Neural cell (in vitro differentiated cells): Measurements from ENCODE around the gene RUFY4. TPM values are rescaled to one million over a fixed set of nuclear protein-coding genes. Genes with fewer than 3 reads are reported as not detected.

Experiments used
- H2AFZ ChIP-seq: fragments of 200-600, 300-800 bp; sonication (generic), shearing (Covaris generic); 2 replicates; pipeline ENCODE4 v1.6.0; 2014; ENCODE audit warnings: low read depth, mild to moderate bottlenecking, antibody characterized with exemption, low read length, moderate library complexity
- H3F3A ChIP-seq: fragments of 200-600 bp; shearing (Covaris generic); 2 replicates; pipeline ENCODE4 v1.6.1; 2016; ENCODE audit warnings: mild to moderate bottlenecking, moderate library complexity, mixed read lengths, antibody characterized with exemption, low read length; ENCODE audit not compliant: insufficient read depth, poor library complexity, severe bottlenecking
- H3K27ac ChIP-seq: fragments of 200-600, 300-800 bp; sonication (generic), shearing (Covaris generic); 2 replicates; pipeline ENCODE4 v1.5.1; 2014; ENCODE audit warnings: mild to moderate bottlenecking, low read length, moderate library complexity
- H3K27me3 ChIP-seq: fragments of 300-800, 200-600 bp; sonication (generic), shearing (Covaris generic); 2 replicates; pipeline ENCODE4 v1.6.0; 2014; ENCODE audit warnings: mild to moderate bottlenecking, low read depth, low read length, moderate library complexity; ENCODE audit not compliant: insufficient read depth
- H3K36me3 ChIP-seq: fragments of 300-800, 200-600 bp; sonication (generic), shearing (Covaris generic); 2 replicates; pipeline ENCODE4 v1.5.1; 2014; ENCODE audit warnings: mild to moderate bottlenecking, antibody characterized with exemption, low read length, moderate library complexity; ENCODE audit not compliant: insufficient read depth
- H3K4me2 ChIP-seq: fragments of 300-800, 200-600 bp; sonication (generic), shearing (Covaris generic); 2 replicates; pipeline ENCODE4 v1.6.0; 2014; ENCODE audit warnings: mild to moderate bottlenecking, low read length
- H3K4me3 ChIP-seq: fragments of 300-800, 200-600 bp; sonication (generic), shearing (Covaris generic); 2 replicates; pipeline ENCODE4 v1.5.1; 2014; ENCODE audit warnings: mild to moderate bottlenecking, low read length, moderate library complexity
- H3K79me2 ChIP-seq: fragments of 200-600 bp; shearing (Covaris generic); replicated peaks from 2 replicates; pipeline ENCODE4 v1.6.0; 2014; ENCODE audit warnings: mild to moderate bottlenecking, low read length, moderate library complexity; ENCODE audit not compliant: insufficient read depth
- H3K9ac ChIP-seq: fragments of 300-800, 200-600 bp; sonication (generic), shearing (Covaris generic); 2 replicates; pipeline ENCODE4 v1.6.1; 2016; ENCODE audit warnings: mild to moderate bottlenecking, low read length, mixed read lengths
- H3K9me2 ChIP-seq: fragments of 200-600 bp; shearing (Covaris generic); 2 replicates; pipeline ENCODE4 v1.6.1; 2016; ENCODE audit warnings: mild to moderate bottlenecking, low read length, mixed read lengths; ENCODE audit not compliant: insufficient read depth
- H3K9me3 ChIP-seq: fragments of 200-600, 300-800 bp; sonication (generic), shearing (Covaris generic); 2 replicates; pipeline ENCODE4 v1.6.1; 2016; ENCODE audit warnings: mild to moderate bottlenecking, mixed run types, low read length, moderate library complexity, mixed read lengths
- H4K20me1 ChIP-seq: fragments of 200-600 bp; shearing (Covaris generic); 2 replicates; pipeline ENCODE4 v1.6.1; 2016; ENCODE audit warnings: mild to moderate bottlenecking, mixed run types; ENCODE audit not compliant: insufficient read depth
- EP300 ChIP-seq: fragments of 450-650 bp; conservative IDR thresholded peaks from 2 replicates; pipeline ENCODE4 v1.6.1; 2014; ENCODE audit warnings: antibody characterized with exemption, mild to moderate bottlenecking, moderate library complexity; ENCODE audit not compliant: poor library complexity, severe bottlenecking
- EZH2 ChIP-seq: fragments of 200-600, 300-800 bp; shearing (Covaris generic), sonication (generic); IDR thresholded peaks from 2 replicates; pipeline ENCODE4 v1.6.1; 2014; ENCODE audit warnings: antibody characterized with exemption, low read length, borderline replicate concordance, mild to moderate bottlenecking; ENCODE audit not compliant: insufficient read depth, poor library complexity, severe bottlenecking
- MXI1 ChIP-seq: fragments of 450-650 bp; conservative IDR thresholded peaks from 2 replicates; pipeline ENCODE4 v1.6.1; 2014; ENCODE audit warnings: antibody characterized with exemption, mild to moderate bottlenecking; ENCODE audit not compliant: poor library complexity, severe bottlenecking
- POLR2AphosphoS5 ChIP-seq: IDR thresholded peaks from 2 replicates; pipeline ENCODE4 v1.6.1; 2012
- RAD21 ChIP-seq: fragments of 450-650 bp; conservative IDR thresholded peaks from 2 replicates; pipeline ENCODE4 v1.6.1; 2014; ENCODE audit warnings: antibody characterized with exemption, mild to moderate bottlenecking, moderate library complexity
- SMC3 ChIP-seq: fragments of 450-650 bp; conservative IDR thresholded peaks from 2 replicates; pipeline ENCODE4 v1.6.1; 2014; ENCODE audit warnings: antibody characterized with exemption, mild to moderate bottlenecking, moderate library complexity; ENCODE audit not compliant: poor library complexity
- TAF1 ChIP-seq: IDR thresholded peaks from 2 replicates; pipeline ENCODE4 v1.6.1; 2012; ENCODE audit warnings: low read depth
- polyA plus RNA-seq: library from polyadenylated mRNA; depleted of rRNA; stranded (reverse); fragments of >200 nt; gene quantifications from 2 replicates; pipeline ENCODE4 v1.2.3, GENCODE V29; 2014
- TF ChIP-seq, protein P1 (sequence below): IDR thresholded peaks from 2 replicates; pipeline ENCODE4 v1.6.1; 2012; ENCODE audit warnings: borderline replicate concordance
- TF ChIP-seq, protein P2 (sequence below): fragments of 450-650 bp; IDR thresholded peaks from 2 replicates; pipeline ENCODE4 v1.5.1; 2014; ENCODE audit warnings: antibody characterized with exemption, mild to moderate bottlenecking, moderate library complexity; ENCODE audit not compliant: poor library complexity, severe bottlenecking

The RUFY4 gene
- polyA plus RNA-seq, 1 donor from 2014 or later, result not detected

DNA sequence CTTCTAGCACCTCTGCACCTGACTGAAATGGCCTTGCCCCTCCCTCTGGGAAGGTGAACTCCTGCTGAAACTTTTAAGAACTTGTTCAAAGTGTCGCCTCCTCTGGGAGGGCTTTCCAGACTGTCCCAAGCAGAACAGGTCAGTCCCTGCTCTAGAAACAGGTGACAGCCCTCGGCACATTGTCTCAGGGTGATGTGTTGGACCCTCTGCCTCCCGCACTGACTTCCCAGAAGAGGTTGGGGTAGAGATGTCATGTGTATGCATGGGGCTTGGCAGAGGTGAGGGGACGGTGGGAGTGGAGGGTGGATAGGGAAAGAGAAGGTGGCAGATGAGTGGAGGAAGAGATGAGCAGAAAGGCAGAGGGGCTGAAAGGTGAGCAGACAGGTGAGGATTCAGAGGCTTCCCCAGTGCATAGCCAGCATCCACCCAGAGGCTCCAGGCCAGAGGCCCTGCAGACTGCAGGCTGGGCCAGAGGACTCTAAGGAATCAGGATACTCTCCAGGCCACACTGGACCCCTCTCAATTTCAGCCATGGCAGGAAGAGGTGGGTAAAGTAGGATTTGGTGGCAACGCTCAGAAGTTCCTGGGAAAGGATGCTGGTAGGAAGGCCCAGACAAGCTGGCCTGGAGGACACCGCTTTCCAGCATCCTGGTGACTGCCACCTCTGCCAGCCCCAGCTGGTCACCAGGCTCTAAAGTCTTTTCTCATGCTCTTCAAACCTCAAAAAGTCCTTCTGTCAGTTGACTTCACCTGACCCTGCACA, 41.4 kb upstream of the RUFY4 start:
- H2AFZ ChIP-seq, result no peak overlapping the region
- no peaks in the 10 kb centered on the region for H3K9me2 ChIP-seq
- H4K20me1 ChIP-seq, result no peaks in the 10 kb centered on the region
- H3K79me2 ChIP-seq, result no peaks in the 10 kb centered on the region
- no peaks in the 10 kb centered on the region for H3K9me3 ChIP-seq
- H3K9ac ChIP-seq, result no peak overlapping the region
- no peak overlapping the region for H3K4me3 ChIP-seq
- H3K4me2 ChIP-seq, result no peak overlapping the region
- H3K27me3 ChIP-seq, result no peaks in the 10 kb centered on the region
- no peaks in the 10 kb centered on the region for H3F3A ChIP-seq
- H3K27ac ChIP-seq, result no peak overlapping the region
- TF ChIP-seq MXI1 (no peak), RAD21 (no peak), EZH2 (no peak), EP300 (no peak), TAF1 (no peak), SMC3 (no peak), POLR2AphosphoS5 (no peak)
- TF ChIP-seq, protein P1, sequence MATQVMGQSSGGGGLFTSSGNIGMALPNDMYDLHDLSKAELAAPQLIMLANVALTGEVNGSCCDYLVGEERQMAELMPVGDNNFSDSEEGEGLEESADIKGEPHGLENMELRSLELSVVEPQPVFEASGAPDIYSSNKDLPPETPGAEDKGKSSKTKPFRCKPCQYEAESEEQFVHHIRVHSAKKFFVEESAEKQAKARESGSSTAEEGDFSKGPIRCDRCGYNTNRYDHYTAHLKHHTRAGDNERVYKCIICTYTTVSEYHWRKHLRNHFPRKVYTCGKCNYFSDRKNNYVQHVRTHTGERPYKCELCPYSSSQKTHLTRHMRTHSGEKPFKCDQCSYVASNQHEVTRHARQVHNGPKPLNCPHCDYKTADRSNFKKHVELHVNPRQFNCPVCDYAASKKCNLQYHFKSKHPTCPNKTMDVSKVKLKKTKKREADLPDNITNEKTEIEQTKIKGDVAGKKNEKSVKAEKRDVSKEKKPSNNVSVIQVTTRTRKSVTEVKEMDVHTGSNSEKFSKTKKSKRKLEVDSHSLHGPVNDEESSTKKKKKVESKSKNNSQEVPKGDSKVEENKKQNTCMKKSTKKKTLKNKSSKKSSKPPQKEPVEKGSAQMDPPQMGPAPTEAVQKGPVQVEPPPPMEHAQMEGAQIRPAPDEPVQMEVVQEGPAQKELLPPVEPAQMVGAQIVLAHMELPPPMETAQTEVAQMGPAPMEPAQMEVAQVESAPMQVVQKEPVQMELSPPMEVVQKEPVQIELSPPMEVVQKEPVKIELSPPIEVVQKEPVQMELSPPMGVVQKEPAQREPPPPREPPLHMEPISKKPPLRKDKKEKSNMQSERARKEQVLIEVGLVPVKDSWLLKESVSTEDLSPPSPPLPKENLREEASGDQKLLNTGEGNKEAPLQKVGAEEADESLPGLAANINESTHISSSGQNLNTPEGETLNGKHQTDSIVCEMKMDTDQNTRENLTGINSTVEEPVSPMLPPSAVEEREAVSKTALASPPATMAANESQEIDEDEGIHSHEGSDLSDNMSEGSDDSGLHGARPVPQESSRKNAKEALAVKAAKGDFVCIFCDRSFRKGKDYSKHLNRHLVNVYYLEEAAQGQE, result no peak
- TF ChIP-seq, protein P2, sequence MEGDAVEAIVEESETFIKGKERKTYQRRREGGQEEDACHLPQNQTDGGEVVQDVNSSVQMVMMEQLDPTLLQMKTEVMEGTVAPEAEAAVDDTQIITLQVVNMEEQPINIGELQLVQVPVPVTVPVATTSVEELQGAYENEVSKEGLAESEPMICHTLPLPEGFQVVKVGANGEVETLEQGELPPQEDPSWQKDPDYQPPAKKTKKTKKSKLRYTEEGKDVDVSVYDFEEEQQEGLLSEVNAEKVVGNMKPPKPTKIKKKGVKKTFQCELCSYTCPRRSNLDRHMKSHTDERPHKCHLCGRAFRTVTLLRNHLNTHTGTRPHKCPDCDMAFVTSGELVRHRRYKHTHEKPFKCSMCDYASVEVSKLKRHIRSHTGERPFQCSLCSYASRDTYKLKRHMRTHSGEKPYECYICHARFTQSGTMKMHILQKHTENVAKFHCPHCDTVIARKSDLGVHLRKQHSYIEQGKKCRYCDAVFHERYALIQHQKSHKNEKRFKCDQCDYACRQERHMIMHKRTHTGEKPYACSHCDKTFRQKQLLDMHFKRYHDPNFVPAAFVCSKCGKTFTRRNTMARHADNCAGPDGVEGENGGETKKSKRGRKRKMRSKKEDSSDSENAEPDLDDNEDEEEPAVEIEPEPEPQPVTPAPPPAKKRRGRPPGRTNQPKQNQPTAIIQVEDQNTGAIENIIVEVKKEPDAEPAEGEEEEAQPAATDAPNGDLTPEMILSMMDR, result no peak
- H3K36me3 ChIP-seq, result no peaks in the 10 kb centered on the region

DNA sequence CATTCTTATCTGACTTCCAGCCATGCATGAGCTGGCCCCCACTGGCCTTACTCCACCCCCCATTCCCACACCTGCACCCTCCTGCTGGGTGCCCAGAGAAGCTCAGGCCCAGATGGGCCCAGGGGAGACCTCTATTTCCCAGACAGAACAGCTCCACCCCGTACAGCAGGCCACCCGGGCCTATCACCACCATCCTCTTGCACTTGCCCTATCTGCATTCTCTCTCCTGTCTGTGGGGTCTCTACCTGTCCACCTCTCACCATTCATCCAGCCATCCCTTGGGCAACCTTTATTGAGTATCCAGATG, 40.9 kb upstream of the RUFY4 start:
- Histone ChIP-seq H3K9me2 (no peaks in the 10 kb centered on the region), H4K20me1 (no peaks in the 10 kb centered on the region), H3K4me3 (no peak overlapping the region), H3K9ac (no peak overlapping the region), H2AFZ (no peak overlapping the region), H3K27me3 (peaks cover 4% of the 10 kb centered on the region), H3K4me2 (no peak overlapping the region), H3K79me2 (no peaks in the 10 kb centered on the region), H3K27ac (no peak overlapping the region), H3K36me3 (no peaks in the 10 kb centered on the region), H3K9me3 (no peaks in the 10 kb centered on the region), H3F3A (no peaks in the 10 kb centered on the region)
- TF ChIP-seq MXI1 (no peak), POLR2AphosphoS5 (no peak), TAF1 (no peak), EP300 (no peak), EZH2 (no peak), RAD21 (no peak), SMC3 (no peak)
- TF ChIP-seq, protein P2, result no peak
- TF ChIP-seq, protein P1, result no peak
